PC-3 (cell line): ENCODE results near the gene OR3A1.

Experiments
- EZH2 ChIP-seq: fragments of 300-600 bp; sonication (generic); IDR thresholded peaks from one replicate; pipeline ENCODE4 v1.6.1; 2017; ENCODE audit warnings: antibody characterized with exemption, mild to moderate bottlenecking, low read length; ENCODE audit not compliant: unreplicated experiment
- EZH2phosphoT487 ChIP-seq: fragments of 300-600 bp; sonication (generic); IDR thresholded peaks from 2 replicates; pipeline ENCODE4 v1.6.1; 2018; ENCODE audit warnings: mild to moderate bottlenecking, antibody characterized with exemption, low read length, borderline replicate concordance

GRCh38 chr17:3308603-3309002 is 10.4 kb upstream of the OR3A1 start:
- TF ChIP-seq EZH2, result no peak
- TF ChIP-seq EZH2phosphoT487, result no peak
